Fibroblast of skin of right quadriceps (primary cell): ENCODE data around the gene GPRIN1.

ENCODE experiments used
- DNase-seq: peaks from one replicate; pipeline ENCODE4 v3.0.0-alpha.2; 2013

Gene GPRIN1

DNA sequence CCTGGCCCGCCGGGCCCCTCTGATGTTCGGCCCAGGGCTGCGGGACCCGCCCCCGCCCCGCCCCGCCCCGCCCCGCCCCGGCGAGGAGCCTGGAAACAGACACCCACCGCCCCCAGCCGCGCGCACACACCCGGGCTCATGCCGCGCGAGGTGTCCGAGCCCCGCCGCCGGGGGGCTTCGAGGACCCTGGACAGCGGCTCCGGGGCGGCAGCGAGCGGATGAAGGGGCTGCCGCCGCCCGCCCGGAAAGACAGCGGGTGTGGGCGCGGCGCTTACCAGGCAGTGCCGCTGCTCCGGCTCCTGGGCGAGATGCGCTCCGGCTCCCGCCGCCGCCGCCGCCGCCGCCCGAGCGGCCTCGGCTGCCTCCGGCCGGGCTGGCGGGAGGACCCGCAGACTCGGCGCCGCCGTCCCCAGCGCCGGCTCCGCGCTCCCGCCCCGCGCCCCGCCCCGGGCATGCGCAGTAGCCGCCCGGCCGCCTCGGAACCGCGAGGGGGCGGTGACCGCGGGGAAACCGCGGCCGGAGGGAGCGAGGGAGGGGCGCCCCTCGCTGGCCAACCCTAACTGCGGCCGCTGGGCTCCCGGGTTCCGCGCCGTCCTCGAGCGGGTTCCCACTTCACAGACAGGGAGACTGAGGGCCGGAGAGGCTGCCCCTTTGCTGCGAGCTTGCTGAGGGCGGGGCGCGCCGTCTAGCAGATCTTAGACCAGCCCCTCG, at the start of gene GPRIN1:
Gene GPRIN1, minus strand, starts transcription at position 433 of the 711 bp plus-strand sequence. CDS start 10,322 bp downstream, outside the sequence.
- peak; percentile 51 for DNase-seq

DNA sequence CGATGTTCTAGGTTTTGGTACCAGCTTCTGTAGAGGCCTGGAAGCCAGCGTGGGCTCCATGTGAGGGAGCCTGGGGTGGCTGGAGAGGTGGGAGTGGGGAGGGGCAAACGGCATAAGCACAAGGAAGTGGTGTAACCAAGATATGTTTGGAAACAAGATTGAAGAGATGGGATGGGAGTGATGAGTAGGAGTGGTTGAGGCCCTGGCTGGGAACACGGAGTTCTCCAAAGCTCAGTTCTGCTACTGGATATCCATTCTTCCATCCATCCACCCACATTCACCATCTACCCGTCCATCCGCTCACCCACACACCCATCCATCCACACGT, 49.5 kb upstream of the GPRIN1 start:
- DNase-seq = no peak

DNA sequence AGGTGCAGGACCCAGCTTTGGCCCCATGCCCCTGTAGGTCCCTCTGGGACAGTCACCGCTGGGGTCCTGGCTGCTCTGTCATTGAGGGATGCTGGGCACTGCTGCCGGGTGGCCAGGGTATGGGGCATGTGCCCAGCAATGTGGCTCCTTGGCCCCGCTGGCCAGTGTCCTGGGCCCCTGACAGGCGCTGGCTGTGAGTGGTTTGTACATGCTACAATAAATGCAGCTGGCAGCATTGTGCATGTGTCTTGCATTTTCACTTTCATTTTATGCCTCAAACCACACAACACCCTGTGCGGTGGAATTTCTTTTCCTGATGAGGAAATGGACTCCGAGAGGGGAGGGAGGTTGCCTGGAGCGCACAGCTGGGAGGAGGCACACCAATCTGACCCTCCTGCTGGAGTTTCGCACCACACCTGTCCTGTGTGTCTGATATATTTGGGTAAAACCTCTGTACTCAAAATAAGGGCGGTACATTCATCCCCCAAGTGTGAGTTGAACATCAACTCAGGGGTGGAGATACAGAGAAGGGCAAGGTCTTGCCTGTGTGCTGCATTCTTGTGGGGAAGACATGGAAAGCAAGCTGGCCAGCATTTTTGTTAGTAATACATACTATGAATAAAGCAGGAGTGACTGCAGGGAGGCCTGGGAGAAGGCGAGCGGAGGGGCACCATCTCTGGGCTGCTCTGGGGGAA, 49.0 kb upstream of the GPRIN1 start:
- peak; percentile 21 for DNase-seq

DNA sequence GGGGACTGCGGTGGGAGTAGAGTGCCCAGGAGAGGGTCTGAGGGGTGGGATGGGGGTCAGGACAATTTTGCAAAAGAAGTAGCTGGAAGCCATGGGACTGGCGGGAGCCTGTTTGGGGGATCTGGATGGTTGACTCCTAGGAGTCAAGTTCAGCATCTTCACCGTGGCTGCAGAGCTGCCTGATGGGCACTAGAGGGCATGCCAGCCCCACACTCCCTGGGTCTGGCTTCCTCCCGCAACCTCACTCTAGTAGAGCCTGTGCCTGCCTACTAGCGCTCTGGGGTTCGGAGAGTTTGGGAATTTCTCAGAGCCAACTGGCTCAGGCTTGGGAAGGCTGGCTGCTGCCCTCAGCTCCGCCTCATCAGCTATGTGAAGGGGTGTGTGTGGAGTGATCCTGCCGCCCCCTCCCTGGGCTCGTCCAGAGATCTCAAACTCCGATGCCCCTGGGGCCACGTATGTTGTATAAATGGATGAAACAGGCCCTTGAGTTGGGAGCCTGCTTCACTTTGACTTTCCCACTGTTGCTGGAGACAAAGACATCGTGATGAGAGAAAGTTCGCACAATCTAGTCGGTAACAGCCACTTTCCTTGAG, 48.1 kb upstream of the GPRIN1 start:
- peak; percentile 57 for DNase-seq

DNA sequence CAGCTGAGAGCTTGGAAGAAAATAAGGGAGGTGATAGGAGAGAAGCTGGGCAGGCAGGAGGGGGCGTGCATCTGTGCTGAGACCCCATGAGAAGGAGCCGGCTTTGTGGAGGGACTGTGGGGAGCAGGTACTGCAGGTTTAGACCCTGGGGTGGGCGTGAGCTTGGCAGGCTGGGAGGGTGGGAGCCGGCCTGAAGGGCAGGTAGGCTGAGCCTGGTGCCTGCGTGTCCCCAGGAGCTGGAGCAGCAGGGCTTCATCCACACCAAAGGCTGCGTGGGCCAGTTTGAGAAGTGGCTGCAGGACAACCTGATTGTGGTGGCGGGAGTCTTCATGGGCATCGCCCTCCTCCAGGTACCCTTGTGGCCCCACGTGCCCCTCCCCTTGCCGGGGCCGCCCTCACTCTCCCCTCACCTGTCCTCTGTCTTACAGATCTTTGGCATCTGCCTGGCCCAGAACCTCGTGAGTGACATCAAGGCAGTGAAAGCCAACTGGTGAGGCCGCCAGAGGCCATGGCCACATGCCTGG, 46.6 kb upstream of the GPRIN1 start:
- no peak for DNase-seq

DNA sequence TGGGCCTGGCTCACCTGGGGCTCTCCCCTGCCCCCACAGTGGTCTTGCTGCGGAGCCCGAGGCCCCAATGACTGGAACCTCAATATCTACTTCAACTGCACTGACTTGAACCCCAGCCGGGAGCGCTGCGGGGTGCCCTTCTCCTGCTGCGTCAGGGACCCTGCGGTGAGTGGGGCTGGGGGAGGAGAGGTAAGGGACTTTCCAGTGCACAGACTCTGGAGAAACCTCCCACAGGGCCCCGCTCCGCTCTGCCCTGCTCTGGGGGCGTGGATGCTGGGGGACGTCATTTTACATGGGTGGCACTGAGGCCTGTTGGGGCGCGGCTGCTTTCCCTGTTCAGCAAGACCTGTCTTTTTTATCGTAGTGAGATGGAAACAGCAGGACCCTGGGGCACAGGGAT, 44.9 kb upstream of the GPRIN1 start:
- DNase-seq = no peak

DNA sequence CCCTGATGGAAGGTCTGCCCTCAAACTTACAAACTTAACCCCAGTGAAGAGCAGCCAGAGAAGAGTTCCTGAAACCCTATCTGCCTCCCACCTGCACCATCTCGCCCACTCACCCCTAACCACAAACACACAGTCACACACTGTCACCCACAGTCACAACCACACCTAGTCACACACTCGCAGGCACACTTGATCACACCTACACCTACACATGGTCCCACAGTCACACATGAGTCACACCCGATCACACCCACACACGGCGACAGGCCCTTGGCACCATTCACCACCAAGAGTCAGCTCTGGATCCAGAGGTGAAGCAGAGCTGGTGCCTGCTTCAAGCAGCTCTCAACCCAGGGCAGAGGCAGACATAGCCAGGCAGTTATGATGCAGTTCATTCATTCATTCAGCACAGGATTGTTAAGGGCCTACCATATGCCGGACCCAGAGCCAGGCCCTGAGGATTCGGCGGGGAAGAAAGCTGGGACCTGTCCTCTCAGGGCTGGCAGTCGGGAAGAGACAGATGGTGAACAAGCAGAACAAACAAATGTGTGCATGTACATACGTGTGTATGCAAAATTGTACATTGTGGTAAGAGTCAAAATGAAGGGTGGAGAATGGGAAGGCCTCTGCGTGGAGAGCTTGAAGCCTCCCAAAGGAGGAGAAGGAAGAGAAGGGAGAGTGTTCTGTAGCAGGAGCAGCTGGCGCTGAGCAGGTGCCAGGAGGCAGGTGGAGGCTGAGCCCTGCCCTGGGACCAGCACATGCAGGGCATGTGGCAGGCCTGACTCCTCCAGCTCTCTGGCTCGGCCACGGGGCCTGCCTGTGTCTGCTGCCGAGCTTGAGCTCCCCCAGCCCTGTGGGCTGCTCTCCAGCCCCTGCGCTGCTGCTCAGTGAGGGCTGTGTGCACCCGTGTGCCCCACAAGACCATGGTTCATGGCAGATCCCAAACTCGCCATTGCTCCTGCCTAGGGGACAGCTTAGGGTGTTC, 43.7 kb upstream of the GPRIN1 start:
- DNase-seq = no peak

DNA sequence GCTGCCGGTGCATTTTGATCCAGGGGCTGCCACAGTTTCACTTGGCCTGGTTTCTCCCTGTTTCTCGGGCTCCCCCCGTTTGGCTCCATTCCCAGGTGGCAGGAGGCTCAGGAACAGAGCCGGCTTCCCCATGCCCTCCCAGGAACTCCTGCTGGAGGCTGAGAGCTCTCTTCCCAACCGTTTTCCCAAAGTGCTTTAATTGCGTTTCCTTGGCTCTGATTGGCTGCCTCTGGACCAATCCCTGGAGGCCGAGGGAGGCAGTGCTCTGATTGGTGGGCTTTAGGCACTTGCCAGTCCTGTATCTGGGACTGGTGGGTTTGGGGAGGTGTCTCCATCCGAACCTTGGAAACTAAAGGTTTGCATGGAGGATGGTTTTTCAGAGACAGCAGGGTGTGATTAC, 42.2 kb upstream of the GPRIN1 start:
- no peak for DNase-seq

DNA sequence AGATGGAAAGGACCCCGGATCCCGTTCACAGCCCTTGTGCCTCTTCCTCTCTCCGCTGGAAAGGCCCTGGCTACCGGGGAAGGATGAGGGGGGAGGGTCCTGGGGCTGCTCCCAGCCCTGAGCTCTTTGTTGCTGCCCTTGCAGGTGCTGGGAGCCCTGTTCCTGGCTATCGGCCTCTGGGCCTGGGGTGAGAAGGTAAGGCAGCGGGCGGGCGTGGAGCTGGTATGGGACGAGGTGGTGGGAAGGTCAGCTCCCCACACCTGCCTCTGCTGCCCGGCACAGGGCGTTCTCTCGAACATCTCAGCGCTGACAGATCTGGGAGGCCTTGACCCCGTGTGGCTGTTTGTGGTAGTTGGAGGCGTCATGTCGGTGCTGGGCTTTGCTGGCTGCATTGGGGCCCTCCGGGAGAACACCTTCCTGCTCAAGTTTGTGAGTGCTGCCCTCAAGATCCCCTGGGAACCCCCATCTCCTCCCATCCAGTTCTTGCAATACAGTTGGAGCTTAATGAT, 41.6 kb upstream of the GPRIN1 start:
- no peak for DNase-seq

DNA sequence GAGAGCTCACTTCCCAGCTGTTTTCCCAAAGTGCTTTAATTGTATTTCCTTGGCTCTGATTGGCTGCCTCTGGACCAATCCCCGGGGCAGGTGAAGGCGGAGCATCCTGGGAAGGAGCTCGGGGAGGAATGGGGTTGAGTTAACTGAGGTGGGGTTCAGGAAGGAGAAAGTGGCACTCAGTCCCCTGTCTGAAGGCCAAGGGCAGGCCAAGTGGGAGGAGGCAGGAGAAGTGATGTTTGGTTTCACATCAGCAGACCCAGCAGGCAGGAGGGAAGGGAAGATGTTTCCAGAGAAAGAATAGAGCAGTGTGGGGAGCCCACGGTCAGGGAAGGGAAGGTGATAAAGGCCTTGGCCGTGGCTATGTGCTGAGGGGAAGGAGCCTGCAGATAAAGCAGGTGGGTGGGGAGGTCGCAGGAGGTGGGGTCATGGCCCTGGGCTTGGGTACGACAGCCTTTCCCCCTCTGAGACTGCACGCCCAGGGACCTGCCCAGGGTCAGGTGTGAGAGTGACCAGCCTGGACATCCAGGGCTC, 40.5 kb upstream of the GPRIN1 start:
- no peak for DNase-seq

DNA sequence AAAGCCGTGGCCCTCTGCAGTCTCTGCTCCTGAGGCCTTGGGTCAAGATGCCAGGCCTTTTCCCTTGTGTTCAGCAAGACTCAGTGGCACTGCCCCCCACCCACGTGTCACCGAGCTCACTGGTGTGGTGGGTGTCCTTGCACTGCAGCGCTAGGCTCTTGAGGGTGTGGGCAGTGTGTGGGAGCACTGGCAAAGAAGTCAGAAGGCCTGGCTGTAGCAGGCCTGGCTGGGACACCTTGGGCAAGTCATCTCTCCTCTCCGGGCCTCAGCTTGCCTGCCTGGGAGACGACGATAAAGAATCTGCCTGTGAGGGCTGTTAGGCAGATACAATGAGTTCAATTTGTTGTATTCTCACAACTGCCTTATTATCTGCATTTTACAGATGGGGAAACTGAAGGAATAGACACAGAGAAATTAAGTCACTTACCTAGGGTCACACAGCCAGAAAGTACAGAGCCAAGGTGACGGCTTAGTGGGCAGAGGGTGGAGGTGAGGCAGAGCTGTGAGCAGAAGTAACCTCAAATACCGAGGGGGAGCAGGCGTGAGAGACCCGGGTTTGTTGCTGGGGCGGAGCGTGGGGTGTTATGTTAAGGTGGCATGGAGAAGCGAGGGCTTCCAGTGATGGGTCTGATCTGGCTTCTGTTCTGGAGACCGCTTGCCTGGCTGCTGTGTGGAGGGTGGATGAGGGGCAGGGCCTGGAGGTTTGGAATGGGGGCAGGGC, 38.7 kb upstream of the GPRIN1 start:
- DNase-seq = no peak

DNA sequence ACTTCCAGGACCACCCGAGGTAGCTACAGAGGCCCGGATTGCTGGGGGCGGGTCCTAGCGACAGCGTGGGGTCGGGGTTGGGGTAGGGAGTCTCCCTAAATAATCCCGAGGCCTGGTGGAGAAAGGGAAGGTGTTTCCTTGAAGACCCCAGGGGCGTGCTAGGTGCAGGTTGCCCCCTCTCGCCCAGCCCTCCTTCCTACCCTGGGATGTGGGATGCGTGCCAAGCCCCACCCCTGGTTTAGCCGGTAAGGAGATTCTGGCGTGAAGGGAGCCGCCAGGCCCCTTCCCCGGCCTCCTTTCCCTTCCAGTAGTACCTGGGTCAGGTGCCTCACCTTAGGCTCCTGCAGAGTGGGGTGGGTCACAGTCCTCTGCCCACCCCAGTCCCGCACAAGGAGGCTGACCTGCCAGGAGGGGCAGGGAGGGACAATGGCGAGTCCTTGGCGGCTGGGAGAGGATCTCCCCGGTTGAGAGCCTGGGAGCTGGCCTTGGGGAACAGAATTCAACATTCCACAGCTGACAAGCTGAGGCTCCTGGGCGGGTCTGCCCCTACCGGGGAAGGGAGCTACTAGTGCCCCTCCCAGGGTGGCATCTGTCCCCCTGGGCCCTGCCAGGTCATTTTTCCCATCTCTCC, 38.0 kb upstream of the GPRIN1 start:
- no peak for DNase-seq

DNA sequence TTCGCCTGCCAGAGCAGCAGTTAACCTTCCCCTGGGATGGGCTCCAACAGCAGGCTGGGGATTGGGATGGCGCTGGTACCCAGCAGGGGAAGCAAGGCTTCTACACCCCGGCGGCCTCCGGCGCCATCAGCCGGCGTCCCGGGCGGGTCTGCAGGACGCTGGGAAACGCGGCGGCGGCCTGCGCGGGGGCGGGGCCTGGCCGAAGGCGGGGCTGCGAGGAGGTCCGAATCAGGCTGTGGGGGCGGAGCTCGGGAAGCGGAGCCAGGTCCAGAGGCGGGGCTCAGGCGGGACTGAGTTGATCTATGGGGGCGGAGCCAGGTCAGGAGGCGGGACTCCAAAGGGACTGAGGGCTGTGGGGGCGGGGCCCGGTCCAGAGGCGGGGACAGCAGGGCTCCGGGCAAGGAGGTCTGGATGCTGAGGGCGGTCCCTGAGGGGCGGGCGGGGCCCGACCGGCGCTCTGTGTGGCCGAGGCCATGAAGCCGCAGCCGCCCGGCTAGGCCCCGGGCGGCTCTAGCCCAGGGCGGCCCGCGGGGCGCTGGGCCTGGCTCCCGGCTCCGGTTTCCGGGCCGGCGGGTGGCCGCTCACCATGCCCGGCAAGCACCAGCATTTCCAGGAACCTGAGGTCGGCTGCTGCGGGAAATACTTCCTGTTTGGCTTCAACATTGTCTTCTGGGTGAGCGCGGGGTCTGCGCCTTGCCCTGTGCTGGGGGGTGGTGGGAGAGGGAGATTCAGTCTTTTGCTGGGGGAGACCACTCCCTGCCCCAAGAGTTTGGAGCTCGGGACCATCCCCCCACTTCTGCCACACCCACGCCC, 37.3 kb upstream of the GPRIN1 start, which contains the start of gene TSPAN17:
Gene TSPAN17, plus strand, starts transcription at position 455 of the 813 bp plus-strand sequence. Its CDS starts 132 bp downstream, at position 587.
- peak; percentile 98 for DNase-seq

DNA sequence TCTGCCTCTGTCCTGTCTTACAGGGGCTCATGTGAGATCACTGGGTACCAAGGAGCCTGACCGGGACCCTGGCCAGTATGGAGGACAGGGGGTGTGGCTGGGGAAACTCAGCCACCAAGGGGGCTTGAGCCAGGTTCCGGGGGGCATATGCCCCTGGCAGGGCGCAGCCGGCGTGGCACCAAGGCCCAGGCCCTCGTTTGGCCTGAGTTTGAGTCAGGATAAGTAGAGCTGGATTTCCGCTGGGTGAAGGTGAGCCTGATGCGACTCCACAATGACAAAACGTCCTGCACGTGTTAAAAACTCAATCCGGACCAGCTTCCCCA, 36.7 kb upstream of the GPRIN1 start:
- DNase-seq = no peak

DNA sequence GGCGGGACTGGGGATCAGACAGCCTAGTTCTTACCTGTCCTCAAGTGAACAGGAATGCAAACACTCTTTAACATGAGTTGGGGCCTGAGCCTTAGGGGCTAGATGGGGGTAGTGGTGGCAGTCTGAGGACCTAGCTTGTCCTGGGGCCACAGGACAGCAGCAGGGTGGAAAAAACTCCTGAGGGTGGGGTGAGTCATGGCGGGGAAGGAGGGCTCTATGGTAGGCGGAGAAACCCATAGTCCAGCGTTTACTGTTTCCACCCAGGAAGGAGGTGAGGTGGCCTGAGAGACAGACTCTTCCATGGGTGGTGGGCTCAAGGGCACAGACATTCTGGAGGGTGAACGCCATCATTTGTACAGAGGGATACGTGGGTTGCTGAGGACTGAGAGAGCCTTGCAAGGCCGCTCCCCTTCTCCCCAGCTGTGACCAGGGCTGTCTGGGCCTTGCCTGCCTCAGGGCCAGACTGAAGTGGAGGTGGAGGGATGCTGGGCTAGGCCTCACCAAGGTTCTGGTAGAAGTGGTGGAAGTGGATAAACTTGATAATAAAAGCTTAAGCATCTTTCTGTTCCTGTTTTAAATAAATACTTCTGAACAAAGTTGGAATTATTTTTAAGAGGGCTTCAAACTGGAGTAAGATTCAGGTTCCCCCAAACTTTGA, 36.2 kb upstream of the GPRIN1 start:
- DNase-seq = no peak

DNA sequence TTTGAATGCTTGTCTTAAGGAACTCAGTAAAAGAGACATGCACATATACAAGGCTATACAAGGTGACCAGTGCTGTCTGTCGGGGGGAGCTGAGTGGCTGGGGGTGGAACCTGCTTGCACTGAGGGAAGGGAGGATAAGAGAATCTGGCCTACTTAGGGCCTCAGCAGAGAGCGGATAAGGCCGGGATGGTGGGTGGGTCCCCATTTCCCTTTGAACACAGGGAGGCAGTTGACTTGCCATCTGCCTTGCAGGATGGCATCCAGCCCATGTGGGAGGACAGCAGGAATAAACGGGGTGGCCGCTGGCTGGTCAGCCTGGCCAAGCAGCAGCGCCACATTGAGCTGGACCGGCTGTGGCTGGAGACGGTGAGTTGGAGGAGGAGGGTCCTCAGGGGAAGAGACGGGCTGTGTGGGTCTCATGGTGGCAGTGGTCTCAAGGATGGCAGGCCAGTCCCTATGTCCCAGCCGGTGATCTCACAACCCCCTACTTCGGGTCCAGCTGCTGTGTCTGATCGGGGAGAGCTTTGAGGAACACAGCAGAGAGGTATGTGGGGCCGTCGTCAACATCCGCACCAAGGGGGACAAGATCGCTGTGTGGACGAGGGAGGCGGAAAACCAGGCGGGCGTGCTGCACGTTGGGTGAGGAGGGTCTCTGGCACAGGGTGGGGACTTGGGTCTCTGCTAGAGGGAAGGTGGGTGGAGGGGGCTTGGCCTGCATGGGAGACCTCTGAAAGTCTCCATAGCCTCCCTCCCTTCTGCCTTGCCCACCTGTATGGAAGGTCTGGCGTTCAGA, 35.1 kb upstream of the GPRIN1 start:
- no peak for DNase-seq

DNA sequence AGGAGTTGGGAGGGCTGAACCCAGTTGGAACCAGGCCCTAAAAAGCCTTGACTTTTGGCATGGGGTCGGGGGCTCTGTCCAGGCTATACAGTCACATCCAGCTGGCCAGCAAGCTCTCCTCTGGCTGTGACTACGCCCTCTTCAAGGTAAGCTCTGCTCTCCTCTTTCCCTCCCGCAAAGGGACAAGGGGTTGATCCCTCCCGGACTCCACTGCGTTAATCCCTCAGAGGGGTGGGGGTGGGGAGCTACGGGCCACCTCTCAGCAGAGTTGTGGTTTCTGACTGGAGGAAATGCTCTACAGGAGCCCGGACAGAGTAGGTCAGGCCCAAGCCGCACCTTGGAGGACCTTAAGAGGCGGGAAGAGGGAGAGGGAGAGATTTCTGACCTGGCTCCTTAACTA, 34.3 kb upstream of the GPRIN1 start:
- DNase-seq = no peak

DNA sequence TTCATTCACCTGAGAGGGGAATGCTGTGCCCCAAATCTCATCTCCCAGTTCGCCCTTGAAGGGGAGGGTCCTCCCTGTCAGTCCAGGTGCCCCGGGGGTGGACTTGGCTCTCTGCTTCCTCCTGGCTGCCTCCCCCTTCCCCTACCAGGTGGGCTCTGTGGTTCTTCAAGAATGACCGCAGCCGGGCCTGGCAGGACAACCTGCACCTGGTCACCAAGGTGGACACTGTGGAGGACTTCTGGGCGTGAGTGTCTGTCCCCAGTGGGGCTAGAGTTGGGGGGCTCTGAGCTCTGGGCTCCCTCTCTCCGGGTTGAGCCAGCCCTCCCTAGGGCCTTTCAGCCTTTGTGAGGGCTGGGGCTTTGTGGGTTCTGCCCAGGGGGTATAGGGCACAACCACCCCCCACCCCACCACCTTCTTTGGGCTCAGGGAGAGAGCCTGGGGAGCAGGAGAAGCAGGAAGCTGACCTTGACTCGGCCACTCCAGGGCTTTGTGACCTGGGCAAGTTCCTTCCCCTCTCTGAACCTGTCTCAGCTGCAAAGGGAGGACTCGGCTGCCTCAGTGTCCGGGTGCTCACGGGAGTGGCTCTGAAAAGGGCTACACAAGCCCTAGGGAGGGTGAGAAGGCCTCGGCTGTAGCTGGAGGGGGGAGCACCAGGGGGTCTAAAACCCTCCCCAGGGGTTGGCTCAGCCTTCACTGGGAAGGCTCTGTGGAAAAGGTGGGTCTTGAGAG, 33.7 kb upstream of the GPRIN1 start:
- no peak for DNase-seq
